H4 (cell line): ENCODE data around the gene S100A12. TPM values are rescaled to one million over a fixed set of nuclear protein-coding genes. Genes with fewer than 3 reads are reported as not detected.
"Not testable (repeated sequence)": the region's sequence is repeated elsewhere in the genome, so short reads cannot be mapped to it uniquely, and the experiment has no call there.

ENCODE experiments used
- DNase-seq: peaks from one replicate; pipeline ENCODE4 v3.0.0-alpha.2; 2015; ENCODE audit warnings: low spot score
- total RNA-seq: library from RNA; depleted of rRNA; stranded (reverse); fragments of >200 nt; shearing (Covaris generic); gene quantifications from 2 replicates; pipeline ENCODE4 v1.2.3, GENCODE V29; 2014; rRNA removed

S100A12 gene
- total RNA-seq: not detected in 2 replicates

- DNase-seq: peak; percentile 90
Observed at GRCh38 chr1:153375511-153375910, at the start of gene S100A12. Gene S100A12 (minus strand): TSS chr1:153375621. CDS start chr1:153374592, 1,029 bp downstream.

- peak; percentile 36 for DNase-seq
Observed at GRCh38 chr1:153422450-153423068, 47.1 kb upstream of the S100A12 start.

- no peak for DNase-seq
Observed at GRCh38 chr1:153420306-153420705, 44.9 kb upstream of the S100A12 start.

DNA sequence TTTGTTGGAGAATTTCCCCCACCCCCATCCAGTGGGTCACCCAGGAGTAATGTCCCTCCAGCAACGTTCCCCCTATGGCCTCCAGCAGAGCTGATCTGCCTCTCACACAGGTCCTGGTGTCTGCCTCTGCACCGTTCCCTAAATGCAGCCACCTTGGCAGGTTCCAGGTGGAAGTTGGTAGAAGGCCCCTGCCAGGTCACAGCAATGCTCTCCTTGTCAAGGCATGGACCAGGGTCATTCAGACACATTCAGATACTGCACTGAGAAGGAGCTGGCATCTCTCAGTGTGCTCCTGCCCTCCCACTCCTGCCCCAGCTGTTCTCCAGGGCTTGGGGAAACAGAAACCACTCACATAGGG is 44.0 kb upstream of the S100A12 start:
- DNase-seq: not testable (repeated sequence)

GRCh38 chr1:153418758-153419435 is 43.5 kb upstream of the S100A12 start:
- DNase-seq: not testable (repeated sequence)

GRCh38 chr1:153417136-153417888 is 41.9 kb upstream of the S100A12 start:
- no peak for DNase-seq

GRCh38 chr1:153415850-153416570 is 40.6 kb upstream of the S100A12 start, which contains the start of gene S100A7A:
Gene S100A7A (plus strand): TSS chr1:153416520. CDS start chr1:153418083, 1,563 bp downstream.
- DNase-seq: no peak

DNA sequence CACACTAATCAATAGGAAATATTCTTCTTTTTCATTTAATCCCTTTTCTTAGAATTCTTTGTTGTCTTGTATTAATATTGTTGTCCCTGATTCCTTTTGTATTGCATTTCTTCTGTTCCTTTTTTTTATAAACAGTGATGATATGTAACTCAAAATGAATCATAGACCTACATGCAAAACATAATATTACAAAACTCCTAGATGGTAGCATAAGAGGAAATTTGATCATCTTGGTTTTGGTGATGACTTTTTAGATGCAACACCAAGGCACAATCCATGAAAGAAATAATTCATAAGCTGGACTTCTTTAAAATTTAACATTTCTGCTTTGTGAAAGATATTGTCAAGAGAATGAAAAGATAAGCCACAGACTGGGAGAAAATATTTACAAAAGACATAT is 38.5 kb upstream of the S100A12 start:
- not testable (repeated sequence) for DNase-seq

- DNase-seq: not testable (repeated sequence)
Observed at GRCh38 chr1:153407274-153407673, 31.9 kb upstream of the S100A12 start.

GRCh38 chr1:153405825-153406599 is 30.6 kb upstream of the S100A12 start:
- DNase-seq: not testable (repeated sequence)

- peak; percentile 23 for DNase-seq
Observed at GRCh38 chr1:153404768-153405167, 29.3 kb upstream of the S100A12 start.

- DNase-seq: no peak
Observed at GRCh38 chr1:153404086-153404635, 28.7 kb upstream of the S100A12 start.

DNA sequence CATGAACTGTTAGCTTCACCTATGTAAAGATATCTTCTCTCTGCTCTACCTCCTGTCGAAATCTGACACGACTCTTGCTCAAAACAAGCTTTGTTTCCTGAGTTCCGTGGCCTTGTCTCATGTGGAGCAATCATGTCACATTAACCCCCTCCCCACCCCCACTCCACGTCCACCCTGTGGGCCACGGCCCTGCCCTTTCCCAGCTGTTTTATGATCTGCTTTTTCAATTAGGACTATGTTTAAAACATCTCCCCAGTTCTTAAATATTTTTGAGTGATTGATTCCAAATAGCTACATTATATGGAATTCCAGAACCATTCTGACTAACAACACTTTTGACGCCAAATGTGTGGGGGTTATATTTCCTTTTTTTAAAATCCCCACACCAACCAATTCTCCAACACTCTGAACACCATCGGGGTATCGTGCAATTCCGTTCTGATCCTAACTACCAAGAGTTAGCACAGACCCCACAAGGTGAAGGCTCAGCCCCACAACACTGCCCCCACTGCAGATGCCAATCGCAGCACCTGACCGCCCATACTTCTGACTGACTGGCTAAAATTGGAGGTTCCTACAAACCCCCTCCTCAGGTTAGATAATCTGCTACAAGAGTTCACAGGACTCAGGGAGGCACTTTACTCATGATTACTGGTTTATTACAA is 28.1 kb upstream of the S100A12 start:
- DNase-seq: no peak

DNA sequence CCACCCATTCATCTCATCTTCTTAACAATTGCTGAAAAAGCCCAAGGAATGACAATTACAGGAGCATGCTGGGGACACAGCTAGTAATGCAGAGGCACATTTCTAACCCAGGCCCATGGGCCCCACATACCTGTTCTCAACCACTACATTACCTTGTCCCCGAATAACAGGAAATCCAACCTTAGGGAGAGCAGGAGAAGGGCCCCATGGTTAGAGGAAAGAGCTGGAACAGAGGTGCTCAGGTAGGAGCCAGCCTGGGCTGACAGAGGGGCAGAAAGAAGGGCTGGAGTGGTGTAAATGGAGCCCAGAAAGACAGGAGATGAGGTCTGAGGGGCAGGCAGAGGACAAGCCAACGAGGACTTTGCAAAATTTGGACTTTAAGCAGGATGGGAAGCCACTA is 26.8 kb upstream of the S100A12 start:
- DNase-seq: no peak

DNA sequence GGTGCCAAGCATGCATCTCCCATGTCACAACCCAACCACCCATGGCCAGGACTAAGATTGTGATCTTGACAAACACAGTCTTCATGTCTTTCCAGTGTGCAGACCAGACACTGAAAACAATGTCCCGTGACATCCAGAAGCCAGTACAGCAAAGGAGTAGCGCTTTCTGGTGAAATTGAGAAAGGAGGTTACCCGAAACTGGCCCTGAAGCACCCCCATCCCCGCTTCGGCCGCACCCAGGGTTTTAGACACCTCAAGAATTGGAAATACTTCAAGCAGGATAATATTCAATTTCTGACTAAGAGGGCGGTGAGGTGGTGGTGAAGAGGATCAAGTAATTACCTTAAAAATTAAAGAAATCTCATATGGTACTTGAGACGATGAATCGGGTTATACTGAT is 26.0 kb upstream of the S100A12 start:
- DNase-seq: no peak

- no peak for DNase-seq
Observed at GRCh38 chr1:153400244-153400643, 24.8 kb upstream of the S100A12 start.

- DNase-seq: no peak
Observed at GRCh38 chr1:153399401-153400055, 24.1 kb upstream of the S100A12 start.

GRCh38 chr1:153397924-153398651 is 22.7 kb upstream of the S100A12 start:
- no peak for DNase-seq
